Kasumi-1 (cell line): ENCODE measurements around the gene GAPDH.
"Not testable (repeated sequence)": the region's sequence is repeated elsewhere in the genome, so short reads cannot be mapped to it uniquely, and the experiment has no call there.

Experiments used
- DNase-seq, 2 experiments: peaks; one replicate each; lab custom pipeline; 2025; lab: John Stamatoyannopoulos, UW

GAPDH gene

GRCh38 chr12:6533923-6534694 is at the start of gene GAPDH:
GAPDH (plus strand) TSS chr12:6534517; CDS start chr12:6534833, 316 bp downstream.
- peak; percentile 78 to 83 for DNase-seq

- DNase-seq, result no peak
Measured at GRCh38 chr12:6488240-6488639, 46.1 kb upstream of the GAPDH start.

GRCh38 chr12:6489449-6489848 is 44.9 kb upstream of the GAPDH start:
- no peak for DNase-seq

- not testable (repeated sequence) for DNase-seq
Measured at GRCh38 chr12:6490673-6491072, 43.6 kb upstream of the GAPDH start.

GRCh38 chr12:6492838-6493496 is 41.4 kb upstream of the GAPDH start, which contains the start of gene MRPL51:
MRPL51 (minus strand) TSS chr12:6493262; CDS start chr12:6493136, 126 bp downstream.
- DNase-seq, result peak; percentile 71 to 73

- peak; percentile 83 to 84 for DNase-seq
Measured at GRCh38 chr12:6493497-6494257, 40.6 kb upstream of the GAPDH start, which contains the start of gene NCAPD2. NCAPD2 (plus strand) TSS chr12:6494102; CDS start chr12:6495099, 997 bp downstream.

- peak; percentile 34 to 56 for DNase-seq
Measured at GRCh38 chr12:6494258-6494743, 40.0 kb upstream of the GAPDH start.

- DNase-seq, result no peak
Measured at GRCh38 chr12:6494968-6495367, 39.3 kb upstream of the GAPDH start.

GRCh38 chr12:6497291-6497690 is 37.0 kb upstream of the GAPDH start:
- DNase-seq, result not testable (repeated sequence)

- no peak for DNase-seq
Measured at GRCh38 chr12:6500466-6500865, 33.9 kb upstream of the GAPDH start.

GRCh38 chr12:6507102-6507998 is 27.0 kb upstream of the GAPDH start:
- no peak for DNase-seq

GRCh38 chr12:6508087-6508486 is 26.2 kb upstream of the GAPDH start:
- no peak for DNase-seq

- DNase-seq, result no peak
Measured at GRCh38 chr12:6520186-6520585, 14.1 kb upstream of the GAPDH start.

- no peak for DNase-seq
Measured at GRCh38 chr12:6522193-6522592, 12.1 kb upstream of the GAPDH start.

GRCh38 chr12:6523708-6524107 is 10.6 kb upstream of the GAPDH start:
- no peak for DNase-seq

- no peak for DNase-seq
Measured at GRCh38 chr12:6524648-6525047, 9.7 kb upstream of the GAPDH start.

GRCh38 chr12:6526201-6526600 is 8.1 kb upstream of the GAPDH start:
- no peak for DNase-seq

GRCh38 chr12:6526766-6527525 is 7.4 kb upstream of the GAPDH start:
- DNase-seq, result no peak

GRCh38 chr12:6527711-6528110 is 6.6 kb upstream of the GAPDH start:
- DNase-seq, result no peak

- DNase-seq, result no peak
Measured at GRCh38 chr12:6528539-6529235, 5.6 kb upstream of the GAPDH start.
